HG02973 (cell line): ENCODE data around the gene SALL4.
"Not testable (repeated sequence)": the region's sequence is repeated elsewhere in the genome, so short reads cannot be mapped to it uniquely, and the experiment has no call there.

Source experiments
- ATAC-seq: cut with Tn5 transposase; IDR thresholded peaks from one replicate; pipeline ENCODE4 v1.9.1; 2021; ENCODE audit warnings: moderate library complexity; ENCODE audit not compliant: unreplicated experiment

The SALL4 gene

DNA sequence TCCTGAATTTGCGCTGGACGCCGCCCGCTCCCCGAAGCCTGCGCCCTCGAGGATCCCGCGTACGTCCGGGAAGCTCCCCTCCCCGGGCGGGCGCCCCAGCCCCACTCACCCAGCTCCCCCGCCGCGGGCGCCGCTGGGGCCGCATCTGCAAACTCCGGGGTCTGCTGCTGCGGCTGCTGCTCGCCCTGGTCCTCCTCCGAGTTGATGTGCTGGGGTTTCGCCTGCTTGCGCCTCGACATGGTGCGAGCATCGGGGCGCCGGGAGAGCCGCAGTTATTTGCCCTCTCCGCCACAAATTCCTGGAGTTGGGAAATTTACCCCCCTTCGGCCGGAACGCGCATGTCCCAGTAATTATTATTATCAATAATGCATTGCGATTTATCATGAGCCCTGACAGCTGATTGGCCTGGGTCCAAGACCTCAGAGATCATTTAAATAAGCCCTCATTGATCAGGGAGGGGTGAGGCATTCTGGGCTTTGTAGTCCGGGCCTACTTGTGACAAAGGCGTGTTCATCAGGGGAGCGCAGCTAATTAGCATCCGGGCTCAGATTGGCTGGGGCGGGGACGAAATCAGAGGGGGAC, at the start of gene SALL4:
SALL4 (minus strand) TSS at position 352 of the 582 bp plus-strand sequence; CDS start at position 239, 113 bp downstream.
- no peak for ATAC-seq

DNA sequence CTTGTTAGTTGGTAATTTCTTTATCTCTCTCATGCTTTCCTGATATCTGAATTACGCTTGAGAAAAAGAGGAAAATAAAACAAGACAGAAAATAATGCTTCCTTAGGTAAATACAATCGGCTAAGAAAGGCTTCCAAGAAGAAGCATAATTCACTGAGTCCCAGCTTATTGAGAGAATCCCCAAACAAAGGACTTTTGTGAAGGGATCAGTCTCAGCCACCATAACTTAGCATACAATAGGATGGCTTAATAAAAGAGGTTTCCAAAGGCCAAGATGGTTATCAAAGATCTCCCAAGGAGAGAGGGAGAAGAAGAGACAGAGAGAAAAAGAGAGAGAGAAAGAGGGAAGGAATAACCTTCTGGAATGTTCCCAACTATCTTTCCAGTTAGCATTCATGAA, 46.0 kb upstream of the SALL4 start:
- ATAC-seq = no peak

DNA sequence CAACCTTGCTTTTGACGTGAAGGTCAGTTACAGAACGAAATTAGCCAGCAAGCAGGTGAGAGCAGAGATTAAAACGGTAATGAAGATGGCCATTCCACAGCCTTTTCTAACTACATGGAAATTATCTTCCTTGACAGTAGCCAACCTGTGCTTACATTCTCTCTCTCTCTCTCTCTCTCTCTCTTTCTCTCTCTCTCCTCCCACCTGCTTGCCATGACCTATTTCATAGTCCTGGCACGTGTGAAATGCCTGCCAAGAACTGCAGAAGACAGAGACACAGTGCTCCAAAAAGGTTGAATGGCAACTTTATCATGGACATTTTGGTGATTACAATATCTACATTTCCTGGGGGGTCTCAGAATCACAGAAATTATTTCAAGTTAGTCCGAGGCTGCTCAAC, 38.5 kb upstream of the SALL4 start:
- ATAC-seq = no peak

DNA sequence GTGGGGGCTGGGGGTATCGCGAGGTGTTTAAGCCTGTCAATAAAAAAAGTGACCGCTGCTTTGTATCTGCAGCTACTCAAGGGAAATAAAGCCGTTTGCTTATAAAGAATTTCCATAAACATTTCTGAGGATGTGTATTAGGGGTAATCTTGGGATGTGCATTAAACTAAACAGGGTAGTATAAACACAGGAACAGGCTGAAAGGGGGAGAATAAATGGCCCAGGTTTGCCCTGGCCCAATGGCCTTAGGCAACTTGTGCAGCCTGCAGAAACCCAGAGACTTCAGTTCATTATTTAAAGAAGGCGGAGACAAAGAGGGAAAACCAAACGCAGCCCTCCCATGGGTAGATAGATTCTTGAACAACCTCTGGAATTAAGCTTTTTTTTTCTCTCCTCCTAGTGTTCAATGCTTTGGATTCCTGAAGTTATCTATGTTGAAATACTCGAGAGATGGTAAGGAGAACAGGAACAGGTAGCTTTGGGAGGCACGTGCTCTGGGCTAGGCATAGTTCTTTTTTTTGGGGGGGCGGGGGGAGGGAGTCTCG, 35.6 kb upstream of the SALL4 start:
- no peak for ATAC-seq

DNA sequence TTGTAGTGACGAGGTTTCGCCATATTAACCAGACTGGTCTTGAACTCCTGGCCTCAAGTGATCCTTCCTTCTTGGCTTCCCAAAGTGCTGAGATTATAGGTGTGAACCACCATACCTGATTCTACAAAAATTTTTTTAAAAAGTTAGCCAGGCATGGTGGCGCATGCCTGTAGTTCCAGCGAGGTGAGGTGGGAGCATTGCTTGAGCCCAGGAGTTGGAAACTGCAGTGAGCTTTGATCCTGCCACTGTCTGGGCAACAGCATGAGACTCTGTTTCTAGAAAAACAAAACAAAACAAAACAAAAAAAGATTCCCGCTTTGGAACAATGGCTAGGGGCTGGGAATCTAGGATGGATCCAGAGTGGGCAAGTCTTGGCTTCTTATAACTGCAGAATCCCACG, 35.1 kb upstream of the SALL4 start:
- ATAC-seq = no peak

DNA sequence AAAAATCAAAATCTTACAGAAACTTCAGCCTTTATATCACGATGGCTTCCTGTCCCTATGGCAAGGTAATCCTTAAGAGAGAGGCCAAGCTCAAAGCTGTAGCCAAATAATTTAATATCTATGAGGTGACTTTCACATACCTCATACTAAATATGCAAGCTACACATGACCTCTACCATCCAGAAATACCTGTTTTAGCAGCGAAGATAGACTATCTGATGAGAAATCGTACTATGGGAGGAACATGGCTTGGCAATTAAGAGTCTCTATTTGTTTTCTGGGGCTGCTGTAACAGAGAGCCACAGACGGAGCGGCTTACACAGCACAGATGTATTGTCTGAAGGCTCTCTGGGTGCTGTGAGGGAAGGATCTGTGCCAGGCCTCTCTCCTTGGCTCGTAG, 31.0 kb upstream of the SALL4 start:
- ATAC-seq = no peak

DNA sequence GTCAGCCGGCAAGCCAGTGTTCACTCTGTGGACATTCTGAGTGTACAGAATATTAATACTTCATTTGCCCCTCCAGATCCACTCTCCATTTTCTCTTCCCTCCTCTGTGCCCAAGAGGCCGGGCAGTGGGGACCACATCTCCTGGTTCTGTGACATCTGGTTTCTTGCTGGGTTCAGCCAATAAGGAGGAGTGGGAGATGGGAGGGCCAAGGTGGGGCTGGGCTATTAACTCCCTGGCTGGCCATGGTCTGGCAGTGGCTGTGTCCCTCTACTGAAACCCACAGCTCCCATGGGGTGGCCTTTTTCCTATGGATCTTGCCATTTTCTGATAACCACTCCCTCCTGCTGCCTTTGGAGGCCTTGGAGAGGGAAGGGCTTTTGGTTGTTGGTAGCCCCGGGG, 30.0 kb upstream of the SALL4 start:
- ATAC-seq = no peak

DNA sequence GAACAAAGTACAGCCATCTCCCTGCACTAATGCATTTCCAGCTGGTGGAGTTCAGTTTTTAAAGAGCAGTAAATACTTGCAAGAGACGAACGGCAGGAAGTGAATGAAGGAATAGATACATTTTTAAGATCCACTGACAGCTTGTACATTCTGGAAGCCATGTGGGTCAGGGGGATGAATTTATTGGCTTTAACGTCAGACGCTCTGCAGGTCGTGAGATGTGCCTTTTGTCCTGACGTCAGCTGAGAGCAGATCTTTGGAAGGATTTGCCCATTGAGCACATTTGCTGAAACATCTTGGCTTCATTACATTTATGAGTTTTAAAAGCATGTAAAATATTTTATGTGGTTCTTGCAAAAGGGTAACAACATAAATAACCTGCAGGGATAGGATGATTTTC, 29.5 kb upstream of the SALL4 start:
- ATAC-seq = no peak

DNA sequence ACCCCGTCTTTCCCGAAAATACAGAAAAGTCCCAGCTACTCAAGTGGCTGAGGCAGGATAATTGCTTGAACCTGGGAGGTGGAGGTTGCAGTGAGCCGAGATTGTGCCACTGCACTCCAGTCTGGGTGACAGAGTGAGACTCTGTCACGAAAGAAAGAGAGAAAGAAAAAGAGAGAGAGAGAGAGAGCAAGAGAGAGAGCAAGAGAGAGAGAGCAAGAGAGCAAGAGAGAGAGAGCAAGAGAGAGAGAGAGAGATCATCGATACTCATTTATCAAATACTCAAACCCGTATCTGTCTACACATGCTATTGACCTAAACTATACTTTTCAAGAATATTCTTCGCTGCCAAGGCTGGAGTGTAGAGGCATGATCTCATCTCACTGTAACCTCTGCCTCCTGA, 28.2 kb upstream of the SALL4 start:
- no peak for ATAC-seq

DNA sequence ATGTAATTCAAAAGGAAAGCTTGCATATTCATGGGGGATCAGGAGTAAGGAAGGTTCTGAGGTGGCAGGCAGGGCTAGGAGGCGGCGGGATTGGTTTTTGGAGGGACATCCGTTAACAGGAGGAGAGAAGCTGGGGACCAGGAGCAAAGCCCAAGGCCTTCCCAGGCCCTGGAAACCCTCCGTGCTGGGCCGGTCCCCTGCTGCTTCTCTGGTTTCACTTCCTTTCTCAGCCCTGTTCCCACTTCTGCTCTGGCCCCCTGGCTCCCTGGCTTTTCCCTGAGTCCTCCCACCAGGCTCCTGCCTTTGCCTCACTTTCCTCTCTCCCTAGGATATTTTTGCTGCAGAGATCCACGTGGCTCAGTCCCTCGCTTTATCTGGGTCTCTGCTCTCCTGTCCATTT, 26.4 kb upstream of the SALL4 start:
- ATAC-seq = no peak

DNA sequence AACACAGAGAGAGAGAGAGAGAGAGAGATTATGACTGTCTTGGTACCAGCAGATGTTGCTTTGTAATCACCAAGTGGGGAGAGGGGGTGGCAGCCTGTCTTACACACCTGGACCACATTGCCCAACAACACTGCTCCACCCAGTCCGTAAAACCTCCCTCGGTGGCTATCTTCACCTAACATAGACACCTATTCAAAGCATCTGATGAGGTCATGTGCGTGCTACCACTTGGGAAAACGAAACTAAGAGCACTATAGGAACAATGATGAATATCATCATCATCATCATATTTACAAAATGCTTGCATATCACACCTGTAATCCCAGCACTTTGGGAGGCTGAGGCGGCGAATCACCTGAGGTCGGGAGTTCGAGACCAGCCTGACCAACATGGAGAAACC, 24.1 kb upstream of the SALL4 start:
- ATAC-seq = no peak

DNA sequence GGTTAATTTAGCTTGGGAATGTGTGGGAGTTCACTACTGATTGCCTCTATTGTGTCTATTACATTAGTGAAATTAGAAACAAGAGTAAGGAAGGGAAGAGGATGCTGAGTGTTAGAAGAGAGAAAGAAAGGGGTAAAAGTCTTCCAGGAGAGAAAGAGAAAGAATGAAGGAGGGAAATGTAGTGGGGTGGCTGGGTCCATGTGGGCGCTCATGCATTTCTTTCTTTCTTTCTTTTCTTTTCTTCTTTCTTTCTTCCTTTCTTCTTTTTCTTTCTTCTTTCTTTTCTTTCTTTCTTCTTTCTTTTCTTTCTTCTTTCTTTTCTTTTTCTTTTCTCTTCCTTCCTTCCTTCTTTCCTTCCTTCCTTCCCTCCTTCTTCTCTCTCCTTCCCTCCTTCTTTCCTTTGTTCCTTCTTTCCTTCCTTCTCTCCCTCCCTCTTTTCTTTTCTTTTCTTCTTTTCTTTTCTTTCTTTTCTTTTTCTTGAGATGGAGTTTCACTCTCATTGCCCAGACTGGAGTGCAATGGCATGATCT, 16.2 kb upstream of the SALL4 start:
- ATAC-seq = no peak

DNA sequence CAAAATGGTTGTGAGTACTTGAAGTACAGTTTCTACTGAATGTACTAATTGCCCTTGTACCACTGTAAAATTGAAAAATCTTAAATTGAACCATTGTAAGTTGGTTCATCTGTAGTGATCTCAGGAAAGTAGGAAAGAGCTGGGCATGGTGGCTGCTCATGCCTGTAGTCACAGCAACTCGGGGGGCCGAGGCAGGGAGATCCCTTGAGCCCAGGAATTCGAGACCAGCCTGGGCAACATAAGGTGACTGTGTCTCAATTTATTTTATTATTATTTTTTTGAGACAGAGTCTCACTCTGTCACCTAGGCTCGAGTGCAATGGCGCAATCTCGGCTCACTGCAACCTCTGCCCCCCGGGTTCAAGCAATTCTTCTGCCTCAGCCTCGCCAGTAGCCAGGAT, 14.5 kb upstream of the SALL4 start:
- not testable (repeated sequence) for ATAC-seq

DNA sequence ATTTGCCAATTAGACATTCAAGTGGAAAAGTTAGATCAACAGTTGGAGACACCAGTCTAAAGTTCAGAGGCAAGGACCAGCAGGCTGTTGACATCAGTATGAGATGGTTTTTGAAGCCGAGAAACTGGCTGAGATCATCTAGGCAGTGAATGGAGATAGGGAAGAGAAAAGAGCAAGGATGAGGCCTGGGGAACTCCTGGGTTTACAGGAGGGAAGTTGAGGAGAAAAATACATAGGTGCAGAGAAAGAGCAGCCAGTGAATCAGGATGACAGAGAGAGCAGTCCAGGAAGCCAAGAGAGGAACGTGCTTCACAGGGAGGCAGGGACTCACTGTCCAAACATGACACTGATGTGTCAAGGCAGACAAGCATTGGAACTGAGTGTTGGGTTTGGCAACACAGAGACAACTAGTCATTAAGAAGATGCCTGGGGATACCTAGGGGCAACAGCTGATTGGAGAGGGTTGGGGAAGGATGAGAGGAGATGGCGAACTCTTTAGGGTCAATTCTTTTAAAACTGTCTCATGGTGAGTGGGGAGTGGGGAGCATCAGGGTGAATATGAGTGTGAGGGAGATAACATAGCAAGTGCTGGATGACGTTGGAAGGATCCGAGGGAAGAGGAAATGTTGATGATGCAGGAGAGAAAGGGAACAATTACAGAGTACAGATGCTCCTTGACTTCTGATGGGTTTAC, 13.2 kb upstream of the SALL4 start:
- no peak for ATAC-seq

DNA sequence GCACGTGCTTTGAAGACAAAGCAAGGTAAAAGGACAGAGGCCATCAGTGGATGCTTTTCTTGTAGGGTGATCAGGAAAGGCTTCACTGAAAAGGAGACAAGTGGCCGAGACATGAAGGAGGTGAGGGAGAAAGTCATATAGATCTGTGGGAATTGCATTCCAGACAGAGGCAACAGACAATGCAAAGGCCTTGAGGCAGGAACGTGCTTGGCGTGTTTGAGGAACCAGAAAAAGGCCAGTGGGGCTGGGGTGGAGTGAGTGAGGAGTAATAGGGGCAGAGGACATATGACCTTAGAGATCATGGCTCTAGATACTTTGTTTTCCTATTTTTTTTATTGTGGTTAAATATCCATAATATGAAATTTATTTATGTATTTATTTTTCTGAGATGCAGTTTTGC, 10.5 kb upstream of the SALL4 start:
- ATAC-seq = no peak

DNA sequence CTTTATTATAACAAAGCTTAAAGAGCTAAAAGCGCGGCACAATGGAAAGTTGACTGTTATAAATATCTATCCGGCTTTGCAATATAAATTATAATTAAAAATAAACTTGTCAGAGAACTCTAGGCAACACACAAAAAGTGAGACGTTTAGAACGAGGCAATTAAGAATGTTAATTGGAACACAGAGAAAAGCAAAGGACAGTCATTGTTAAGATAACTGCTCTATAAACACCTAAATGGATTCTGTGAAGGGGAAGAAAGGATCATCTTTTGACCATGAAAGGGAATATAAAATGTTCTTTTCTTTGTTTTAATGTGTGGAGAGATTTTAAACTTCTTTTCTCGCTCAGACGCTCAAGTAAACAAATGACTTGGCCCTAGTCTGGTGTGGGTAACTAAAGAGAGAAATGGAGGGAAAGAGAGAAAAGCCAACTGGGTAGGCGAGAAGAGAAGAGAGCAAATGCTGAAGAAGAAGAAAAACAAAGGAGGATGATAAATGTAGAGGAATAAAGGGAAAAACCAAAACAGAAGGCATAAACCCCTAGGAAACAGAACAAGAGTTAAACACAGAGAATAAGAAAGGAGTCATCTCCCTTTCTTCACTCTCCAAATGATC, 9.3 kb upstream of the SALL4 start:
- ATAC-seq = no peak

DNA sequence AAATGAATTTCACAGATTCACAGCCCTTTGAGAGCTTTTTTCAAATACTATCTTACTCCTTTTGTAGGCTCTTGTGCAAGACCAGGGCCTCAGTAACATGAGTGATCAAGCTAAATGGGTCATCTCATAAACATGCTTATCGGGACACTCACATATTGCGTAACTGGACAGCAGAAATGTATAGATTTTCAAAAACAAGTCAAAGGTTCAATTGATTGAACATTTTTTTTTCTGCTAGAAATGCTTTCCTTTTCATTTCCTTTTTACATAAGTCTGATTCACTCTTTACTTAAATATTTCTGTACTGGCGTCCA, 8.7 kb upstream of the SALL4 start:
- ATAC-seq = no peak

DNA sequence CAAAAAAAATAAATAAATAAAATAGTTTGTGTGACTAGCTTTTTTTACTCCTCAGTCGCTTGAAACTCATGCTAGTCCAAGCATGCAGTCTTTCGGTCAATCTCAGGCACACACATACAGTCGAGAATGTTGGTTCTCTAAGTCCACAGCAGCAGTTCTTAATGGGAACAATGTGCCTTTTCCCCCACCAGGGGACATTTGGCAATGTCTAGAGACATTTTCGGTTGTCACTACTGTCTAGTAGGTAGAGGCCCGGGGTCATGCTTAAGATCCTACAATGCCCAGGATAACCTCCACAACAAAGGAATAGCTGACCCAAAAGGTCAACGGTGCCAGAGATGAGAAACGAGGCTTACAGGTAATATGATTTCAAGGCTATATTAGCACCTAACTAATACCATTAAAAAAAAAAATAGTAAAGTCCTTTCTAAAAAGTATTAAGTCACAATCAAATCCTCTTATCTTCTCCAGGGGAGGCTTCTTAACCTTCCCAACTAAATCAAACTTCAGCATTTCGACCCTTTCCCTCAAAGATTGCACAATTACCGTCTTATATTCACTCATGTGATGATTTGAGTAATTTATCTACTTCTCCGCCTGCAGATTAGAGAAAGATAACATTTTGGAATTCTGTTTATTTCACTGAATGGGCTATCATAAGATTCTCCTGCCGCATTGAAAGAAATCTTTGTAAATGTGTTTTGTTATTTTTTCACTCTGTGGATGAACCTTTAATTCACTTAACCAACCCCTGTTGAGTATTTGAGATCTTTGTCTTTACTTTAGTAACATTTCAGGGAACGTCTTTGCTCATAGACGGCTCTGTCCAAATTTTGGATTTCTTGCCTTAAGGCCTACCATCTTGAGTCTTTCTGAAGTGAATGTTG, 8.1 kb upstream of the SALL4 start:
- ATAC-seq = no peak

DNA sequence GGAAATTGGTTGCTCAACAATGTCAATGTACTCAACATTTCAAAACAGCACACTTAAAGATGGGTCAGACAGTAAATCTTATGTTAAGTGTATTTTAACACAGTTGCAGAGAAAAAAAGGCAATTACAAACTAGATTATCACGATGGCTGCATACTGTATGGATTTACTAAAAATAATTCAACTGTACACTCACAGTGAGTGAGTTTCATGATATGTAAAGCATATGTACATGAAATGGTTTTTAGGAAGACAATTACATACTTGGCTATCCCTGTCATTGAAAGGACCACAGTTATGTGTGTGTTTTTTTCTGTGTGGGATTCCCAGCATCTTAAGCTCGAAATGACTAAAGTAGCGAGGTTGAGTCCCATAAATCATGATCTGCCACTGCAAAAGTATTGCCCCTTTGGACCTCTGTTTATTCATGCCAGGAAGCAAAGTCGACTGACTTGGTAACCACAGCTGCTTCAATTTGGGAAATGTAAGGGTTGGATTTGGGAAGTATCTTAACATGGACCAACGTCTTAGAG, 5.5 kb upstream of the SALL4 start:
- ATAC-seq = no peak

DNA sequence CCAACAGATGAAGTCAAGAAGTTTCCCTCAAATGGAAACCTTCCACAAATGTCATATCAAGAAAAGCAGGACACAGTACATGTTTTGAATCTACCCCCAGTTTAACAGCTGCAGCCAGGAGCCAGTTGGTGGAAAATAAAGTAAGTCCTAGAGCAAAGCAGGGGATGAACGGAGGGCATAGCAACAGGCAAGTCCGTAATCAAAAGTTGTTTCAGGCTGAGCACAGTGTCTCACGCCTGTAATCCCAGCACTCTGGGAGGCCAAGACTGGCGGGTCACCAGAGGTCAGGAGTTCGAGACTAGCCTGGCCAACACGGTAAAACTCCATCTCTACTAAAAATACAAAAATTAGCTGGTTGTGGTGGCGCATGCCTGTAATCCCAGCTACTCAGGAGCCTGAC, 2.4 kb upstream of the SALL4 start:
- no peak for ATAC-seq
